Esophagus (tissue), 2 donors: Measurements from ENCODE around the gene COL28A1. TPM values are rescaled to one million over a fixed set of nuclear protein-coding genes. Genes with fewer than 3 reads are reported as not detected.

Source experiments
- H3K27ac ChIP-seq, 2 donors: one replicate each; pipeline ENCODE4 v1.5.1; 2013; ENCODE audit warnings: low read depth in 2 of 2, mild to moderate bottlenecking in 2 of 2, inconsistent platforms in 1 of 2, low read length in 1 of 2, moderate library complexity in 1 of 2
- H3K27me3 ChIP-seq, 2 donors: one replicate each; pipeline ENCODE4 v1.6.1; 2013; ENCODE audit warnings: low read length in 2 of 2, control low read depth in 1 of 2, mild to moderate bottlenecking in 1 of 2; ENCODE audit not compliant: insufficient read depth in 2 of 2, control insufficient read depth in 1 of 2
- H3K36me3 ChIP-seq, 2 donors: one replicate each; pipeline ENCODE4 v1.6.1; 2013; ENCODE audit warnings: low read length in 1 of 2; ENCODE audit not compliant: control insufficient read depth in 2 of 2, insufficient read depth in 2 of 2
- H3K4me1 ChIP-seq, 2 donors: one replicate each; pipeline ENCODE4 v1.6.1; 2013; ENCODE audit warnings: low read length in 1 of 2; ENCODE audit not compliant: control insufficient read depth in 2 of 2, insufficient read depth in 2 of 2
- H3K4me3 ChIP-seq, 2 donors: one replicate each; pipeline ENCODE4 v1.5.1; 2013; ENCODE audit warnings: low read length in 2 of 2, mild to moderate bottlenecking in 2 of 2, low read depth in 1 of 2, moderate library complexity in 1 of 2
- H3K9me3 ChIP-seq, 2 donors: one replicate each; pipeline ENCODE4 v1.6.1; 2013; ENCODE audit warnings: mild to moderate bottlenecking in 2 of 2, low read depth in 1 of 2, low read length in 1 of 2, moderate library complexity in 1 of 2; ENCODE audit not compliant: control insufficient read depth in 2 of 2, insufficient read depth in 1 of 2
- WGBS, 2 donors: extraction: QIAGEN DNeasy Blood & Tissue Kit; methylation state at CpG; one replicate each; pipeline ENCODE4 v1.1.7; 2013; 5-methylcytosine and 5-hydroxymethylcytosine counted together
- polyA plus RNA-seq, 2 donors: library from polyadenylated mRNA; stranded (reverse); fragments of 200-250 nt; gene quantifications; one replicate each; pipeline ENCODE4 v1.2.3, GENCODE V29; 2013
- donor health status: healthy with polysubstance abuse.
- donor health status: Bipolar disorder and iron deficiency.

COL28A1 gene
- polyA plus RNA-seq, 2 donors, result 0.60 to 1.1 TPM

DNA sequence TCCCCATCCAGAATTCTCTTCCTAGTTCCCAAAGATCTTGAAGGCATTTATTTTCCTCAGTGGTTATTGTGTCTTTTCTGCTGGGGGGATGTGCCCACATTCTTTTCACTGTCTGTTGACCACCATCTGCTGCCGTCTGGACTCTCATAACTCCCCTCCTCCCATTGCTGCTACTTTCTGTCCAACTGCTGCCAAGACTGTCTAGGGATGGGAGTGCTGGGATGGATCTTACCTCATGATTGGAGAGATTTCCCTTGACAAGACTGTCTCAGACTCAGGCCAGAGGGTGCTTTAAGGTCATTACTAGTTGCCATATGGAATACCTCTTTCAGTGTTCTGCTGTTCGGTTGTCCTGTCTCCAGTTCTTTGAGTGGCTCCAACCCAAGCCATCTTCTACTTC, 211.8 kb downstream of the COL28A1 start:
- H3K27me3 ChIP-seq, result no peaks in the 10 kb centered on the region
- H3K4me1 ChIP-seq, result peaks cover 0 to 5% of the 10 kb centered on the region in 2 donors
- no peaks in the 10 kb centered on the region for H3K36me3 ChIP-seq
- WGBS, 2 donors, result 72 to 77% methylated on average over 2 of the region's 2 CpGs
- H3K4me3 ChIP-seq, result no peak overlapping the region
- H3K9me3 ChIP-seq, result no peaks in the 10 kb centered on the region
- H3K27ac ChIP-seq, result peak overlapping the region in 1 of 2 donors; percentile 90

DNA sequence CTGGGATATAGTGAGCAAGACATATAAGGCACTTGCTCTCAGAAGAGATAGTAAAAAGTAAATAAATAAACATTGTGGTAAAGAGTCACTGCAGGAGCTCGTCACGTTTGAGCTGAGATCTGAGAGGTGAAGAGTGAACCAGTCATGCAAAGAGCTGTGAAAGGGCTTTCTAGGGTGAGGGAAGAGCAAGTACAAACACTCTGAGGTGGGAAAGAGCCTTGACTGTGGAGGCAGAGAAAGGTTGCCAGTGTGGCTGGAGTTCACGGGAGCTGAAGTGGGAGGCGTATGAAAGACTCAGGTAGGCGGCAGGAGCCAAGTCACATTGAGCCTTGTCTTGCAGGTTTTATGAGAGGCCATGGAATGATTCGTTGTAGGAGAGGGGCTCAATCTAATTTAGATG, 212.3 kb downstream of the COL28A1 start:
- Histone ChIP-seq H3K27me3 (no peaks in the 10 kb centered on the region), H3K36me3 (no peaks in the 10 kb centered on the region), H3K4me3 (no peak overlapping the region), H3K27ac (peak overlapping the region; percentile 17 to 90), H3K9me3 (no peaks in the 10 kb centered on the region), H3K4me1 (peaks cover 0 to 5% of the 10 kb centered on the region in 2 donors)
- WGBS, 2 donors, result 50 to 54% methylated on average over 6 of the region's 6 CpGs

DNA sequence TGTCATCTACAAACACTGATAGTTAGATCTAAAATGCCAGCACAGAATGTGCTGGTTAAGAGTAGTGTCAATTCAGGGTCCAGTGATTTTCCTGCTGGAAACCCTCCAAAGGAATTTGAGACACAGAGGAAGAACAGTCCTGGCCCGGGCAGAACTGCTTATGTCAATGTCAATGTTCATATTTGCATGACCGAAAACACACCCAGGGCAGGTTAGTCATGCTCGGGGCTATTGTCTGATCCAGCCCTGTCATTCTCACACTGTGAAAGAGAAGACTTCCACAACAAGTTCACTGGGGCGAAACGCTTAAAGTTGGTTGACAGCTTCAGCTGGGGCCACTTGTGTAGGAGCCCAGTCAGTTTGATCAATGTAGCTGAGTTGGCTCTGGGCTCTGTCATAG, 214.0 kb downstream of the COL28A1 start:
- H3K4me3 ChIP-seq, result no peak overlapping the region
- peak overlapping the region; percentile 67 to 80 for H3K27ac ChIP-seq

DNA sequence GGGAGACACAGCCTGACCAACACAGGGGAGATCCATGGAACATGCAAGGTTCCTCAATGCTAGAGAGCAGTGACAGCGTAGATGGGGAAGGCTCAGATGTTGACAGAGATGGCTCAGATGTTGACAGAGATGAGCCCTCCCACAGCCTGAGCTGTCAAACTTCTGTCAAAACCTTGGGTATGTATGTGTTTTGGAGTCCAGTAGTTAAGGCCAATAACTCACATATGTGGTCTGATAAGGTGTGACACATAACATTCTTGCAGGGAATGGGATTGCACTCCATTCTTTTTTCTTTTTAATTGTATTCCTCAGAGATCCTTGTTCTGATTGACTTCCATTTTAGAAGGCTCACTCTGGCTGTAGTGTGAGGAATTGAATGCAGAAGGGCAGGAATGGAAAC, 217.1 kb downstream of the COL28A1 start:
- Histone ChIP-seq H3K27me3 (no peaks in the 10 kb centered on the region), H3K4me1 (peaks cover 0 to 3% of the 10 kb centered on the region in 2 donors)
- WGBS, 2 donors, result 91% methylated on average over 1 of the region's 1 CpG

More for the DNA sequence above, 214.0 kb downstream of the COL28A1 start:
- Histone ChIP-seq H3K9me3 (no peaks in the 10 kb centered on the region), H3K36me3 (no peaks in the 10 kb centered on the region), H3K4me1 (peaks cover 0 to 5% of the 10 kb centered on the region in 2 donors), H3K27me3 (no peaks in the 10 kb centered on the region)
- 33 to 45% methylated on average over 5 of the region's 5 CpGs for WGBS, 2 donors

DNA sequence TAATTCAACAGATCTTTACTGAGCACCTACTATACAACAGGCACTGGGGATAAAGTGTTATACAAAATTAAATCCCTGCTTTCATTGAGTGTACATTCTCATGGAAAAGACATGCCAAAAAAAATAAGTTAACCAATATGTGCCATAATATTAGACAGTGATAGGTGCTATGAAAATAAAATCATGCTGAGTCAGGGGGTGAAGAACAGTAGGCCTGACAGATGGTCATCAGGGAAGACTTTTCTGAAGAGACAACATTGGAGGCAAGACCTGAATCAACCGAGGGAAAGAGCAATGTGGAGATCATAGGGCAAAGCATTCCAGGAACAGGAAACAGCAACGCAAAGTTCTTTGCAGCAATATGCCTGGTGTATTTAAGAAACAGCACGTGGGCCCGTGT, 217.8 kb downstream of the COL28A1 start:
- Histone ChIP-seq H3K27ac (peak overlapping the region in 1 of 2 donors; percentile 38), H3K27me3 (no peaks in the 10 kb centered on the region), H3K36me3 (no peaks in the 10 kb centered on the region), H3K9me3 (no peaks in the 10 kb centered on the region), H3K4me1 (peaks cover 0 to 3% of the 10 kb centered on the region in 2 donors), H3K4me3 (no peak overlapping the region)
- 85 to 89% methylated on average over 4 of the region's 4 CpGs for WGBS, 2 donors

More for the DNA sequence above, 217.1 kb downstream of the COL28A1 start:
- Histone ChIP-seq H3K4me3 (no peak overlapping the region), H3K9me3 (no peaks in the 10 kb centered on the region), H3K27ac (no peak overlapping the region), H3K36me3 (no peaks in the 10 kb centered on the region)

DNA sequence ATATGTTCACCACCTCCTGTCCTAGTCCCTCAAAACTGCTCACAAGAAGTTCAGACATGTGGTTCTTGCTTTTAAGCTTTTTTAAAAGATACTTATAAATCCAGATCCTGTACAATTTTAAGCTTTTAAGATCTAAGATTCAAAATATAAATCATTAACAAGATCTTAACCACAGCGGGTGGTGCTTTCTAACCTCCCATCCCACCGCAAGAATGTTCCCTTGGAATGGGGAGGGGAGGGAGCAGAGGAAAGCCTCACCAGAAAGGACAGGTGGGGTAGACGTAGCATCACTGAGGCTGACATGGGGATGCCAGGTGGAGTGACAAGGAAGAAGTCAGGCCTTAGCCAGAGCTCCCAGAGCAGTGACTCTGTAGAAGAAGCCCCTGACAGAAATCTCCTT, 219.8 kb downstream of the COL28A1 start:
- H3K27ac ChIP-seq, result no peak overlapping the region
- no peak overlapping the region for H3K4me3 ChIP-seq
- no peaks in the 10 kb centered on the region for H3K9me3 ChIP-seq
- WGBS, 2 donors, result 91 to 93% methylated on average over 3 of the region's 3 CpGs
- peaks cover 0 to 3% of the 10 kb centered on the region in 2 donors for H3K4me1 ChIP-seq
- no peaks in the 10 kb centered on the region for H3K27me3 ChIP-seq
- H3K36me3 ChIP-seq, result no peaks in the 10 kb centered on the region

DNA sequence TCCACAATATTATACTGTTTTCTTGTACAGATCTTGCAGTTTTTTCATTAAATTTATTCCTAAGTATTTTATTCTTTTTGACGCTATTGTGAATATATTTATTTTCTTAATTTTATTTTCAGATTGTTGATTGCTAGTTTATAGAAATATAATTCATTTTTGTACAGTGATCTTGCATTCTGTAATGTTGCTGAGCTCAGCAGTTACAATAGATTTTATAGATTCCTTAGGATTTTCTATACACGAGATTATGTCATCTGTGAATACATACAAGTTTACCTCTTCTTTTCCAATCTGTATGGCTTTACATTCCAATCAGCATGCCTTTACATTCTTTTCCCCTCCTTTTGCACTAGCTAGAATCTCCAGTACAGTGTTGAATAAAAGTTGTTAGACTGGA, 223.3 kb downstream of the COL28A1 start:
- 80 to 86% methylated on average over 2 of the region's 2 CpGs for WGBS, 2 donors
- Histone ChIP-seq H3K27me3 (no peaks in the 10 kb centered on the region), H3K36me3 (no peaks in the 10 kb centered on the region), H3K27ac (no peak overlapping the region), H3K4me3 (no peak overlapping the region), H3K4me1 (peaks cover 0 to 4% of the 10 kb centered on the region in 2 donors), H3K9me3 (no peaks in the 10 kb centered on the region)

DNA sequence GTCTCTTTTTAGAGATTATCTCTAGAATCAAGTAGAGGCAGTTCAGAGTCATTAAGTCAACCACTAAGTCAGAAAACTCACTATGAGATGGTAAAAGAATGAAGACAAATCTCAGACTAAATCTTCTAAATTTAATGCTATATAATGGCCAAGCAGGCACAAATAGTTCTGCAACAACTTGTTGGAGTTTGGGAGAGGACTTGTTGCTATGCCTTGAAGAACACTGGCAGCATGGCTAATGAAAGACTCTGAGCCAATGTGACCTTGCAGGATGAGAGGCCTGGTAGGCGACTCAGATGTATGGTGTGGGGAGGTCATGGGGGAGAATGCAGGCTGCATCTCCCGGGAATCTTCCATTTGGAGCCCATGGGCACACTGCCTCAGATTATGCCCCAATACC, 224.7 kb downstream of the COL28A1 start:
- 86 to 94% methylated on average over 2 of the region's 2 CpGs for WGBS, 2 donors
- Histone ChIP-seq H3K9me3 (no peaks in the 10 kb centered on the region), H3K27me3 (no peaks in the 10 kb centered on the region), H3K36me3 (no peaks in the 10 kb centered on the region), H3K27ac (peak overlapping the region in 1 of 2 donors; percentile 4), H3K4me1 (peaks cover 0 to 5% of the 10 kb centered on the region in 2 donors), H3K4me3 (no peak overlapping the region)

DNA sequence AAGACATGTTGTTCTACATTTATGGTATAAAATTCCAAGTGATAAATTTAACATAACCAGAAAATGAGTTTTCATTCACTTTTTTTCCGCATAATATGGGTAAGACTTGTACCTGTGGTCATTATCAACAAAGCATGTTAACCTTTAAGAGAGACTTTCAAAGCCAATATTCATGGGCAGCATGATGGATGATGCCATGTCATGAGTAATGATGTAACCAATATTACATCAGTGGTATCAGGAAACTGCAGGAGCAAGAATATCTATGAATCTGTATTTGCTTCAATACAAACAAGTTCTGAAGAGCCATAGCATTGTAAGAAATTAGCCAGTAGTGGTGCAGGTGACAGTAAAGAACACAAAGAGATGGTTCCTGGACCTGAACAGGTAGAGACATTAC, 226.5 kb downstream of the COL28A1 start:
- Histone ChIP-seq H3K27me3 (no peaks in the 10 kb centered on the region), H3K9me3 (no peaks in the 10 kb centered on the region), H3K4me3 (no peak overlapping the region), H3K4me1 (peaks cover 0 to 5% of the 10 kb centered on the region in 2 donors), H3K27ac (no peak overlapping the region), H3K36me3 (no peaks in the 10 kb centered on the region)
- whole genome bisulfite sequencing, 2 donors, result 95 to 96% methylated on average over 1 of the region's 1 CpG
